Right forelimb (tissue), 1 donor: ENCODE measurements around the gene PAXX.

ENCODE experiments used
- DNase-seq: peaks from one replicate; pipeline ENCODE4 v3.0.0-alpha.2; 2018

PAXX gene, protein sequence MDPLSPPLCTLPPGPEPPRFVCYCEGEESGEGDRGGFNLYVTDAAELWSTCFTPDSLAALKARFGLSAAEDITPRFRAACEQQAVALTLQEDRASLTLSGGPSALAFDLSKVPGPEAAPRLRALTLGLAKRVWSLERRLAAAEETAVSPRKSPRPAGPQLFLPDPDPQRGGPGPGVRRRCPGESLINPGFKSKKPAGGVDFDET

DNA sequence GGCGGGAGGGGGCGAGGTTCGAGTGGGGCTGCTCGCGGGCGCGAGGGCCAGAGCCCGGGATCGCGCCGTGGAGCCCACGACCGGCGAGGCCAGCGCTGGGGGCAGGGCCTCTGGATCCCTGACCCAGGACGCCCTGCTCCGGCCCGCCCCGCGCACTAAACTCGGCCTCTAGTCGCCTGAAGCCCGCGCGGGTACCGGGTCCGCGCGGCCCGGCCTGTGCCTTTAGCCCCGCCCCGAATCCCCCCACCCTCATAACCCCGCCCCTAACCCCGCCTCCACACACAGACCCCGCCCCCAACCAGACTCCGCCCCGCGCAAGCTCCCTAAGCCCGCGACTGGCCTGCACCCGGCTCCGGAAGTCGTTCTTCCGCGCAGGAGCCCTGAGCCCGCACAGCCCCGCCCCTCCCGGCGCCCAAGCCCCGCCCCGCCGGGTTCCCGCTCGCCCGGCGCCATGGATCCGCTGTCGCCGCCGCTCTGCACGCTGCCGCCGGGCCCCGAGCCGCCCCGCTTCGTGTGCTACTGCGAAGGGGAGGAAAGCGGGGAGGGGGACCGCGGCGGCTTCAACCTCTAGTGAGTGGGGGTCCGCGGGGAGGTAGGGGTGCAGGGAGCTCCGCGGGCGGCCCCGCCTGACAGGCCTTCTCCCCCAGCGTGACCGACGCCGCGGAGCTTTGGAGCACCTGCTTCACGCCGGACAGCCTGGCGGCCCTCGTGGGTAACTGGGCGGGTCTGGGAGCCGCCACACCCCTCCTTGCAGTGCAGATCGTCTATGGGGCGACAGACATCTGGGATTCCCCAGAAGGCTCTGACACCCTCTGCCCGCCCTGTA is at the start of gene PAXX:
Gene PAXX (plus strand): TSS at position 430 of the 826 bp plus-strand sequence. CDS start 22 bp downstream, at position 452.
- peak; percentile 91 for DNase-seq

DNA sequence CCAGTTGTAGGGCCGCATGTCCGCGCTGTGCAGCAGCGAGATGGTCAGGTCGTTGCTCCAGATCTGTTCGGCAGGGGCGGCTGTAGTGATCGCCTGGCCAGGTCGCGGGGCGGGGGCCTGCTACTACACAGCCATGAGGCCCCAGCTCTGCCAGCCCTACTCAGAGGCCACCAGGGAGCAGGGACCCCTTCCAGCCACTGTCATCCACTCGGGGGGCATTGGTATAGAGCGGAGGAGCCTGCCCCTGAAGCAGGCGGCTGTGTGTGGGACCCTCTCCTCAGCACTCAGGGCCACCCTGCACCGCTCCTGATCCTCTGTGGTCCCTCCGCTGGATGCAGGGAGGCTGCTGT is 49.4 kb upstream of the PAXX start:
- peak; percentile 41 for DNase-seq

DNA sequence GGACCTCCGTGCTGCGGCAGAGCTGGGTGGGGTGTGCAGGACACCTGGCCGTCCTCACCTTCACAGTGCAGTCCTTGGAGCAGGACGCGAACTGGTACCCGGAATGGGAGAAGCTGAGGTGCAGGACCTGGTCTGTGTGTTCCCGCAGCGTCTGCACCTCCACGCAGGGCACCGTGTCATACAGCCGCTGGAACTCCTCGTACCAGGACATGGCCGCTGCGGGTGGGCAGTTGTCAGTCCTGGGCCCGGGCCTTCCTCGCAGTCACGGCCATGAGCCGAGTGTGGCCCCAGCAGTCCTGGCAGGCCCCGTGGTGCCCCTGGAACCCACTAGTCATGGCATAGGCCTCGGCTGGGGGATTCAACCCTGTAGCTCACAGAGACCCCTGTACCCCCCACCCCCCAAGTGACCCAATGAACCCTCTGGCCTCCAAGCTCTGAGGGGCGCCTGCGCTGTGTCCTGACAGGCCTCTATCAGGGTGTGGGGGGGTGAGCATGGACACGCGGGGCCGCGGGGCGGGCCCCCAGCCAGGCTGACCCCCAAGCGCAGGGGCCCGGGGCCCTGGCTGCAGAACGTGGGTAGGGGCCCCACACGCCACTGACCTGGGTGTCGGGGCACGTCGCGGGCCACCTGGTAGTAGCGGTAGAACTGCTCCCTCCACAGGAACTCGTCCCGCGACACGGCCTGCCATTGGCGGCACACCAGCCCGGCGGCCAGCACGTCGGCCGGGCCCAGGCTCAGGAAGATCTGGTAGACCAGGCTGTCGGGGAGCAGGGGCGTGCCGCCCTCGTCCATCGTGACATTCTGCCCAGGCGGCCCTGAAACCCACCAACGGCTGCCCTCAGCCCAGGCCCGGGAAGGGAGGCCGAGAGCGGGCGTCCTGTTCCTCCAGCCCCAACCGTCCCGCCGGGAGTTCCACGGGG is 48.7 kb upstream of the PAXX start:
- DNase-seq, result peak; percentile 64

DNA sequence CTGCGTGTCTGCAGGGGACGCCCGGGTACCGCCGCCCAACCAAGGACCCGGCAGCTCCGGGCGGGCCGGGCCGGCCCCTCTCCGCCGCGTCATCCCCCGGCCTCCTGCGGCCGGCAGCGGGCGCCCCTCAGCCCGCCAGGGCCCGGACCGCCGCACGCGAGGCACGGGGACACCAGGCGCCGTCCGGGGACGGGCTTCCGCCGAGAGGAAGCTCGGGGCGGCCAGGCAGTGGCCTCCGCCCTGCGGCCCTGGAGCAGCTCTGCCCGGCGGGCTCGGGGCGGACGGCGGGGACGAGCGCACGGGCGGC is 48.1 kb upstream of the PAXX start:
- no peak for DNase-seq

DNA sequence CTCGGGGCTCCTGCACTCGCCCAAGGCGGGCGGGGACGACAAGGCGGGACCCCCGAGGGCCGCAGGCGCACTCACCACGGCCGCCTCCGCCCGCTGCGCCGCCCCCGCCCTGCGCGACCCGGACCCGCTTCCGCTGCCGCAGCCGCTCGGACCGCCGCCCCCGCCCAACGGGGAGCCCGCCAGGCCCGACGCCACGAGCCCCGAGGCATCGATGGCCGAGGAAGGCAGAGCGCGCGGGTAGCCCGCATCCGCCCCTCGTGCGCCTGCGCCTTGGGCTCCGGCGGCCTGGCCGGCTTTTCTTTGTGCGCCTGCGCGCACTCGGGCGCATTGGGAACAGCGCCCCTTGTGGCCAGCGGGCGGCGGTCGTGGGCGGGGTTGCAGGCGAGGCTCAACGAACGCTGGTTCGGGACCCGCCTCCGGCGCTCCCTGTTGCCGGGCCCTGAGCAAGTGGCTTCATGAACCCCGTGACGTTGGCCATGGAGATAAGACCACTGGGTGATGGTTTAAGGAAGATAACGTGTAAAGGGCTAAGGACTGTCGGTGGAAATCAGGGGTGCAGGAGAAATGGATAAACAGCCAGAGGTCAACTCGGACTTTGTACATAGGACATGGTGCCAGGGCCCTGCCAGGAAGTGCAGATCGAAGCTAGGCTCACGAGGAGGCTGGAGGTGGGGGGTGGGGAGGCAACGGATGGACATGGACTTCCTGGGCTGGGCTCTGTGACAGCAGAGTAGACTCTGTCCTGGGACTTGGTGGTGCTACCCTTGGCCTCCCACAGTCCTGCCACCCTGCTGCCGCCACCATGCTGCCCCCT is 47.5 kb upstream of the PAXX start, which contains the start of the genes C8G and FBXW5:
Gene C8G (plus strand): TSS at position 725 of the 814 bp plus-strand sequence. CDS start 78 bp downstream, at position 803.
Gene FBXW5 (minus strand): TSS at position 220 of the 814 bp plus-strand sequence. CDS start 655 bp downstream, outside the sequence.
- DNase-seq, result peak; percentile 96

DNA sequence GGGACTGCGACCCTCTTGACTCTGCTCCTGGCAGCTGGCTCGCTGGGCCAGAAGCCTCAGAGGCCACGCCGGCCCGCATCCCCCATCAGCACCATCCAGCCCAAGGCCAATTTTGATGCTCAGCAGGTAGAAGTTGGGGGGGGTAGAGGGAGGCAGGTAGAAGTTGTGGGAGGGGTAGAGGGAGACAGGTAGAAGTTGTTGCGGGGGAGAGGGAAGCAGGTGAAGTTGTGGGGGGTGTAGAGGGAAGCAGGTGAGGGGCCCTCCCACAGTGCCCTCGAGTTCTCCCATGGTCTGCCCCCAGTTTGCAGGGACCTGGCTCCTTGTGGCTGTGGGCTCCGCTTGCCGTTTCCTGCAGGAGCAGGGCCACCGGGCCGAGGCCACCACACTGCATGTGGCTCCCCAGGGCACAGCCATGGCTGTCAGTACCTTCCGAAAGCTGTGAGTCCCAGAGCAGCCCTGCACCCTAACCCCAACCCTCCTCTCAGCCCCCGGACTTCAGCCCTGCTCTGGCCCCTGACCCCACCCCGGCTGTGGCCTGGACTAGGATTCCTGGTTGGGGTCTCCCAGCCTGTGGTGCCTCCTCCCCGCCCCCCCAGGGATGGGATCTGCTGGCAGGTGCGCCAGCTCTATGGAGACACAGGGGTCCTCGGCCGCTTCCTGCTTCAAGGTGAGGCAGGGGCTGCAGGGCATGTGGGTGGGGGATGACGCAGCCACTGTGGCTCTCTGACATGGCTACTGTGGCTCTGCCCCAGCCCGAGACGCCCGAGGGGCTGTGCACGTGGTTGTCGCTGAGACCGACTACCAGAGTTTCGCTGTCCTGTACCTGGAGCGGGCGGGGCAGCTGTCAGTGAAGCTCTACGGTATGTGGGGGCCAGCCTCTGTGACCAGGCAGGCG is 46.6 kb upstream of the PAXX start:
- no peak for DNase-seq

DNA sequence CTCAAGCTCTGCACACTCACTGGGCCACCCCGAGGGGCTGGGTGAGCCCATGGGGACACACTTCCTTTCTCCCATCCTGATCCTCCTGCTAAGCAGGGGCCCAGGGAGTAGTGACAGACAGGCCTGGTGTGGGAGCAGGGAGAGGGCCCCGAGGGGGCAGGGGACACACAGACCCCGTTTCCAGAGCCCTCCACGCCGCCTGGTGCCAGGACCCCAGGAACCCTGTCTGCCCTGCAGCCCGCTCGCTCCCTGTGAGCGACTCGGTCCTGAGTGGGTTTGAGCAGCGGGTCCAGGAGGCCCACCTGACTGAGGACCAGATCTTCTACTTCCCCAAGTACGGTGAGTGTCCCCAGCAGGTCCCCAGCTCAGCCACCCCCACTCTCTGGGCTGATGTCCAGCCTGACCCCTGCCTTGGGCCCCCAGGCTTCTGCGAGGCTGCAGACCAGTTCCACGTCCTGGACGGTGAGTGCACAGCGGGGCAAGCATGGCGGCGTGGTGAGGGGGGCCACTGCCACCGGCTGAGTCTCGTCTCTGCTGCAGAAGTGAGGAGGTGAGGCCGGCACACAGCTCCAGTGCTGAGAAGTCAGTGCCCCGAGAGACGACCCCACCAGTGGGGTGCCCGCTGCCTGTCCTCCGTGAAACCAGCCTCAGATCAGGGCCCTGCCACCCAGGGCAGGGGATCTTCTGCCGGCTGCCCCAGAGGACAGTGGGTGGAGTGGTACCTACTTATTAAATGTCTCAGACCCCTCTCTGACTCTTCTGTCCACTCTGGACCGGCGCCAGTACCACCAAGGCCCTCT is 45.8 kb upstream of the PAXX start:
- DNase-seq, result no peak

DNA sequence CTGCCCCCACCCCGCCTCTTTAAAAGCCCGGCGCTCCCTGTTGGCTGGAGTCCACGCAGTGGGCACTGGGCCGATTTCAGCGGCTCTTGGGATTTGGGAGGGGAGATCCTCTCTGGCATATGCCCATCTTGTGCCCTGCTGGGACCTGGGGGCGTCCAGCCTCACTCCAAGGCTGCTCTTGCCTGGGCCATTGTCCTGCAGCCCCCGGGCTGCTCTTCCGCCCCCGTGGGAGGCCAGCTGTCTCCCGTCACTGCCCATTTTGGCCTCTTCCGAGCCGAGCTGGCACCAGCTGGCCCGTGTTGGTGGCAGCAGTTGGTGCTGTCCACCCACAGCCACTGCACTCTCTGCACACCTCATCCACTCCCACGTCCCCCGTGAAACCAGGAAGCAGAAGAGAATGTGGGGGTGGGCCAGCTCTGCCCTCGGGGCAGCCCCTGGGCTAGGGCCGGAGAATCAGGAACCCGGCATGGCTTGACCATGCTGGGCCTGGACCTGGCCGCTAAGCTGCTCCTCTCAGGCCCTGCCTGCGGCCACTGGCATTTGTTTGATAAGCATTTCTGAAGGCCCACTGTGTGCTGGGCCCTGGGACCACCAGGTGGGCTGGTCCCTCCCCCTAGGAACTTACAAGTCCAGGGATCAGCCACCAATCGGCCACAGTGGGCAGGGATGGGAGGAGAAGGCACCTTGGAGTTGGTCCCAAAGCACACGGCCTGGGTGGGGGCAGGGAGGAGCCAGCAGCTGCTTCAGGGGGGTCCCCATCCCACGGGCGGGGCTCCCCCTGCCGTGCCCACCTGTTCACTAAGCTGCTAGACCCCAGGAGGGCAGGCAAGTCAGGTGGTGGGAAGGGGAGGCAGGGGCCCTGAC is 45.0 kb upstream of the PAXX start:
- no peak for DNase-seq

DNA sequence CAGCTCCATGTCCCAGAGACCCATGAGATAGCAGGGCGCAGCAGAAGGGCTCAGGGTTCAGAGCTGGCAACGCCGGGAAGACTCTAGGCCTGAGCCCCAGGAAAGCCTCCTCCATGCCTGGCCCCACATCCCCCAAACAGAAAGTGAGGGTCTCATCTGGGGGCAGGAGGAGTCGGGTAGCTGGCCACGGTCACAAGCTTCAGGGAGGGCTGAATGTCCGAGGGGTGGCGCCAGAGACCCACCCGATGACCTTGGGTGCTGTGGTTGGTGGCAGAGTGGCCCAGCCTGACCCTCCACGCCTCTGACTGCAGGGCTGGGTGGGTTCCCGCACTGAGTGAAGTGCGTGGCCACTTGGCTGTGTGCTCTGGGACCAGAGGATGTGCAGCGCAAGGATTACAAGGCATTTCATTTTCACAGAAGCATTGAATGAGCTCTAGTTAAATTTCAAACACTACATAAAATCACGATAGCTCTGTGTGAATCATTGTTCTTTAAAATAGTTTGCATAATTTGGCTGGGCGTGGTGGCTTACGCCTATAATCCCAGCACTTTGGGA is 44.2 kb upstream of the PAXX start:
- no peak for DNase-seq

DNA sequence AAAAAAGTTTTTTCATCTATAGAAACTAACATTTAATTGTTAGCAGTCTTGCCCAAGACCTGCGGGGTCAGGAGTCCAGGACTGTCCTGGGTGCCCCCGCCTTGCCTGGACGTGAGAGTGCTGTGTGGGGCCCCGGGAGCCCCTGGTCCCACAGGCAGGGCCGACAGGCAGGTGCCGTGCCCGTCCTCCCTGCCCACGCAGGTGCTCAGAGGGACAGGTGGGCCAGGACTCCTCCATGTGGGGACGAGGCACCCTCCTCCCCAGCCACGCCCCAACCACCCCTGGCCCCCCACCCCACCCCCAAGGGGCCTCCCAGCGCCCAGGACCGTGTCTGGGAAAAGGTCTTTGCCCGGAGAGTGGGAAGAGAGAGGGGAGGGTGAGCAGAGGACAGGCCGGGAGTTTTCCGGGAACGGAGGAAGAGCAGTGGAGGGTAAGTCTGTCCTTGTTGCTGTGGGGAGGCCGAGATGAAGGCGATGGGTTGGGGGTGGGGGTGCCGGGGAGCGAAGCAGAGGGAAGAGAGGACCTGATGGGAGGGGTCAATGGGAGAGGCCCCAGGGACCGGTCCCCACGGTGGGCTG is 42.9 kb upstream of the PAXX start:
- DNase-seq, result no peak

DNA sequence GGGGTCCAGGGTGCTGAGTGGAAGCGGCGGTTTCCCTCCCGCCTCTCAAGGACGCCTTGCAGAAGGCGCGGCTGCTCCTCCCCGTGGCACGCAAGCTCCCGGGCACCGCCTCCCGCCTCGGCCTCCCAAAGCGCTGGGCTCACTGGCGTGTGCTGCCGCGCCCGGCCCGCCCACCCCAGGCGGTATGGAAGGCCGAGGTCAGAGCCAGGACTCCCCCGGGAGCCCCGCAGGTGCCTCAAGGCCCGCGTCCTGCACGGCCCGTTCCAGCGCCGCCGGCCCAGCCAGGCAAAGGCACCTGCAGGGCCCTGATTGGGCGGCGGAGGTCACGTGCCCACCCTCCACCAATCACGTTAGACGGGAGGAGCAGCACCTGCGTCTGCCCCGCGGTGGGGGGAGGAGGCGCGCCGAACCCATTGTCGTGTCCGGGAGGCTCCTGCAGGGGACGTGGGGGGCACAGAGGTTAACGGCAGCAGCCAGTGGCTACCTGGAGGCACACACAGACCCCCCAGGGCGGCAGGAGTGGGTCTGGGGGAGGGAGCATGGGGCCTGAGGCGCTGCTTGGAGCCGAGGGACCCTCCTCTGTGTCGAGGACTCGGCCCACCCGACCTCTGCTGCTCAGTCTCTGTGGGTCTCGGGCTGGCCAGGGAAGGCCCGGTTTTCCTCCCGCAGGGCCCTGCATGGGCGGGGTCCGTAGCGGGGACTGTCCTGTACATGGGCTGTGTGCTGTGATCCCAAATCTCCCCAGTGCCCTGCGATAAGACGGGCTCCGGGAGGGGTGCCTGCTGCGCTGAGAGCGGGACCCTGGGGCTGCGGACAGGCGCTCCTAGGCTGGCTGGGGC is 42.2 kb upstream of the PAXX start:
- peak; percentile 92 for DNase-seq

DNA sequence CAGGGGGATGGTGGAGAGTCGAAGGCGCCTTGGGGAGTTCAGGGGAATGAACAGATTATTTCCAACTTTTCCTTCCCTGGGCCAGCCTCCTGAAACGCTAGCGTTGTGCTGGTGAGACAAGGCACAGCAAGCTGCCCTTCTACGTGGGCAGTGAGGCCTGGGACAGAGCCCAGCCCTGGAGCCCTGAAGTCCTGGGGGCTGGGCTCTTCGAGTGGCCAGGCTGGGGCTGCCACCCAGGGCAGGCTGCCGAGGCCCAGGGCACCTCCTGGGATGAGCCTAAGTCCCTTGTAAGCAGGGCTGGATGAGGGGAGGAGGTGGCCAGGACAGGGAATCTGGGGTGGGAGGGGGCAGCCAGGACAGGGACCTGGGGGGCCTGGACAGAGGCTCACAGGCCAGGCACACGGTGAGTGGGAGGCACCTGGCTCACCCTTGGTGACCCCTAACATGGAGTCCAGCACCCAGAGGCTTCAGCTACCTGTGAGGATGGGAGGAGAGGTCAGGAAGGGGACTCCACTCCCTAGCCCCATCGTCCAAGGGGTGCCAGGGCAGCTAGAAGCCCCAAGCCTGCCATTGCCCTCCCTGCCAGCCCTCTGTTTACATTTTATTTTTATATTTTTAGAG is 41.5 kb upstream of the PAXX start:
- DNase-seq, result no peak

DNA sequence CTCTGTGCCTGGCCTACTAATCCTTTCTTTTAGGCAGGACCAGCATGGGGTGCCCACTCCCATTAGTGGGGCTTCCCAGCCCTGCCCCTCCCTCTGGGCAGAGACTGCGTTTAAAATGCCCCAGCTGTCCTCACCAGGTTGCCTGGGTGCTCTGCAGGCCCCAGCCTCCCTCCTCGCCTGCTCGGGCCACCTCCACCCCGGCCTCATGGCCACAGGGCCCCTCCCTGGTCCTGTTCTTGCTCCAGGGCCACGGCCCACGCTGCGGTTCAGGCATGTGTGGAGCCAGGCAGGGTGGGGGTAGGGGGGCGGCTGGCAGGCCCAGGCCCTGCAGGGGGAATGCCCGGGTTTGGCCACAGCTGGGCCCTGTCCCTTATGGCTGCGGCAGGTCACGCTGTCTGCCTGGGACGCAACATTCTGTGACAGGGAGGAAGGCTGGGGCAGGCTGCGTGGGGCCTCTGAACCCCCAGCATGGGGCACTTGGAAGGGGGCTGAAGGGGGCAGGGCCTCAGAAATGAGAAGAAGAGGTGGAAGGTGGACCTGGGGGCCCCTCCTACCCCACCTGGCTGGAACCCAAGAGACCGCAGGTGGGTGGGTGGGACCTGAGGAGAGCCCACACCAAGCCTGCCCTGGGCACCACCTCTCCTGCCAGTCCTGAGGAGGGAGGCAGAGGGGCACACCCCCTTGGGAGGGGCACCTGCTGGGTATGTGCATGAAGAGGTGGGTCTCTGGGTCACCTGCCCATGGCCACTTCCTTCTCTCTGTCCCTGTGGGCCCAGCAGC is 40.5 kb upstream of the PAXX start, which contains the start of gene LCN12:
Gene LCN12 (plus strand): TSS at position 733 of the 780 bp plus-strand sequence. CDS start 55 bp downstream, outside the sequence.
- no peak for DNase-seq

DNA sequence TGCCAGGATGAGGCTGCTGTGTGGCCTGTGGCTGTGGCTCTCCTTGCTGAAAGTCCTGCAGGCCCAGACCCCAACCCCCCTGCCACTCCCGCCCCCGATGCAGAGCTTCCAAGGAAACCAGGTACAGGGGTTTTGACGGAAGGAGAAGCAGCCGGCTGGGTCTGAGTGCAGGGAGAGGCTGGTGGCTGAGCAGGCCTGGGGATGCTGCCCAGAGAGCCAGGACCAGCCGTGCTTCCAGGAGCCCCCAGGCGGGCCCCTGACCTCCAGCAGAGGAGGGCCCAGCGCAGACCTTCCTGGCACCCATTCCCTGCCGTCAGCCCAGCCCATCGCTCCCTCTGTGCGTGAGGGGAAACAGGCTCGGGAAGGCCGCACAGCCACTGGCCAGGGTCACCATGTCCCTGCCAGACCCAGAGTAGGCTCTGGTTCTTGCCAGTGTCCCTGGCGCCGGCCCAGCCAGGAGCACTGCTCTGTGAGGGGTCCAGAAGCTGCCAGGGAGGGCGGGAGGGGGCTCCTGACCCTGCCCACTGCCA is 39.8 kb upstream of the PAXX start:
- no peak for DNase-seq

DNA sequence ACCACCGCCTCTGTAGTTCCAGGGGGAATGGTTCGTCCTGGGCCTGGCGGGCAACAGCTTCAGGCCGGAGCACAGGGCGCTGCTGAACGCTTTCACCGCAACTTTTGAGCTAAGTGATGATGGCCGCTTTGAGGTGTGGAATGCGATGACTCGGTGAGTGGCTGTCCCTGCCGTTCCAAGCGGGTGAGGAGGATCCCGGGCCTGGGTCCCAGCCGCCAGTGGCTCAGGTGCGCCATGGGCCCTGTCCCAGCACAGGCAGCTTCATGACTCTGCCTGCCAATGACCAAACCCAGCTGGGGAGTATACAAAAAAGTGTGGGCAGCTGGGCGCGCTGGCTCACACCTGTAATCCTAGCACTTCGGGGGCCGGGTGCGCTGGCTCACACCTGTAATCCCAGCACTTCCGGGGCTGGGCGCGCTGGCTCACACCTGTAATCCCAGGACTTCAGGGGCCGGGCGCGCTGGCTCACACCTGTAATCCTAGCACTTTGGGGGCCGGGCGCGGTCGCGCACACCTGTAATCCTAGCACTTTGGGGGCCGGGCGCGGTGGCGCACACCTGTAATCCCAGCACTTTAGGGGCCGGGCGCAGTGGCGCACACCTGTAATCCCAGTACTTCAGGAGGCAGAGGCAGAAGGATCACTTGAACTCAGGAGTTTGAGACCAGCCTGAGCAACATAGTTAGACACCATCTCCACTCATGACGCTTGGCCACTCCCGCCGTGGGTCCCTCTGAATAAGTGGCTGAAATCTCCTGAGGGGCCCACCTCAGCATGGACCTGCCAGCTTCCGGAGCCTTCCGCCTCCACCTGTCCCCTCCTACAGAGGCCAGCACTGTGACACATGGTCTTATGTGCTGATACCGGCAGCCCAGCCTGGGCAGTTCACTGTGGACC is 39.1 kb upstream of the PAXX start:
- no peak for DNase-seq
